Immature natural killer cell (primary cell): ENCODE measurements around the gene ALKBH2. TPM values are rescaled to one million over a fixed set of nuclear protein-coding genes. Genes with fewer than 3 reads are reported as not detected.
"Not testable (repeated sequence)": the region's sequence is repeated elsewhere in the genome, so short reads cannot be mapped to it uniquely, and the experiment has no call there.

Experiments used
- DNase-seq, 3 donors: peaks; one replicate each; pipeline ENCODE4 v3.0.0; 2022; ENCODE audit warnings: mixed read lengths in 1 of 3
- H3K27ac Mint-ChIP-seq, 6 donors: one replicate each; pipeline ENCODE4 v1.8.0; 2020; ENCODE audit warnings: mixed read lengths in 6 of 6, mild to moderate bottlenecking in 5 of 6, inconsistent platforms in 4 of 6, moderate library complexity in 3 of 6
- H3K27me3 Mint-ChIP-seq, 3 donors: one replicate each; pipeline ENCODE4 v1.8.0; 2020 to 2021; ENCODE audit warnings: low read depth in 3 of 3, mild to moderate bottlenecking in 3 of 3, mixed read lengths in 3 of 3, moderate library complexity in 3 of 3, inconsistent platforms in 1 of 3
- H3K36me3 Mint-ChIP-seq, 3 donors: one replicate each; pipeline ENCODE4 v1.8.0; 2020; ENCODE audit warnings: mixed read lengths in 3 of 3, inconsistent platforms in 2 of 3, mild to moderate bottlenecking in 2 of 3
- H3K4me1 Mint-ChIP-seq, 2 donors: one replicate each; pipeline ENCODE4 v1.8.0; 2020; ENCODE audit warnings: inconsistent platforms in 2 of 2, mild to moderate bottlenecking in 2 of 2, mixed read lengths in 2 of 2, moderate library complexity in 1 of 2
- H3K4me3 Mint-ChIP-seq, 5 donors: one replicate each; pipeline ENCODE4 v1.8.0; 2020; ENCODE audit warnings: mild to moderate bottlenecking in 5 of 5, mixed read lengths in 5 of 5, inconsistent platforms in 3 of 5, moderate library complexity in 3 of 5
- H3K9me3 Mint-ChIP-seq, 6 donors: one replicate each; pipeline ENCODE4 v1.8.0; 2020; ENCODE audit warnings: mild to moderate bottlenecking in 6 of 6, mixed read lengths in 6 of 6, inconsistent platforms in 4 of 6, moderate library complexity in 3 of 6
- polyA plus RNA-seq, 3 donors: library from polyadenylated mRNA; unstranded; fragments of 300-500 nt; fragmentation: Illumina TruSeq; gene quantifications; one replicate each; pipeline ENCODE4 v1.2.3, GENCODE V29; 2021

The ALKBH2 gene
- polyA plus RNA-seq, 3 donors from 2014 or later: 6.2 to 11.6 (median 9.2) TPM

DNA sequence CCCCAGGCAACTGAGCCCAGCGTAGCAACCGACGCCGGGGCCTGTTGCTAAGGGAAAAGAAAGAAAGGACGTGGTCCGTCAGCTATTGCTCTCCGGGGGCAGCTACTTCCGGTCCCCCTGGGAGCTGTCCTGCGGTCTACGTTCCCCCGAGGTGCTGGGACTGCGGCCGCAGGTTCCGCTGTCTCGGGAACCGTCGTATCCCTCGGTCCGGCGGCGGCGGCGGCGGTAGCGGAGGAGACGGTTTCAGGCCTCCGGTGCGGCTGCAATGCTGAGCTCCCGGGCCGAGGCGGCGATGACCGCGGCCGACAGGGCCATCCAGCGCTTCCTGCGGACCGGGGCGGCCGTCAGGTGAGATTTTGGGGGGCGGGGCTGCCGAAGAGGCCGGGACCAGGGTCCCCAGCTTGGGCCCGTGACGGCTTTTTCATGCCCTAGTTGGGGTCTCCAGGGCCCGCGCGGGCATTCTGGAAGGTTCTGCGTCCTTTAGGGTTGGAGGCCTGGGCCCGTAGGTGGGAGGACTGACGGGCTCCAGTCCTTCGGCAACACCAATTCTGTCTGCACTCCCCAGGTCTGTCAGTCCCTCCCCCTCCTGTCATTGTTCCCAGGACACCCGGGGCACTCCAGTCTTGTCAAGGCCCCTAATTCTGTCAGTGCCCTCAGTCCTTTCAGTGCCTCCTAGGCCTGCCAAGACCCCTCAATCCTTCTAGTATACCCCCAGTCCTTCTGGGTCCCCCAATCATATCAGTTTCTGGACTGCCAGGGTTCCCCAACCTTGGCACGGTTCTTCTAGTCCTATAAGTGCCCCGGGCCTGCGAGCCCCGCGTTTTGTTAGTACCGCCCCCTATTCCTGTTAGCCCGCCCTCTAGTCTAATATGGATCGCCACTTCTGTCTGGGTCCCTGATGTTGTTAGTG lies 40.6 kb downstream of the ALKBH2 start, which contains the start of gene USP30:
TSS of gene USP30 (plus strand) at position 163 of the 910 bp plus-strand sequence. CDS start at position 266, 103 bp downstream.
- Mint-ChIP-seq H3K4me3 (peak within 1 kb of the TSS; percentile 90 to 97 (median 94)), H3K27me3 (peaks cover 2 to 12% (median 7%) of the 10 kb centered on the region in 3 donors), H3K36me3 (peaks cover 3 to 7% (median 7%) of the 10 kb centered on the region in 3 donors), H3K9me3 (no peaks in the 10 kb centered on the region), H3K4me1 (peaks cover 25 to 29% of the 10 kb centered on the region in 2 donors), H3K27ac (peak within 1 kb of the TSS; percentile 94 to 100 (median 98))
- peak; percentile 79 to 84 (median 83) for DNase-seq

DNA sequence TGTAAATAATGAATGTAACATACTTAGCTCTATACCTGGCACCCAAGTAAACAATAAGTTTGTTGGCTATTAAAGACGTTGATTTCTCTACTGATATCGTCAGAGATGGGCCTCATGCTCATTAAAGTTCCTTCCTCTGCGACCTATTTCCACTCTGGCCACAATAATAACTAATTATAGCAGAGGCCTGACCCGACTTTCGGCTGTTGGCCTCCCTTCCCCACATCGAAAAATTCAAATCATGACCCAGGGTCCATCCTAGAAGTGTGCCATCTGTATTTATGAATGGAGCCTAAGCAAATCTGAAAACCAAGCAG lies 41.2 kb downstream of the ALKBH2 start:
- Mint-ChIP-seq H3K36me3 (peaks cover 0 to 4% (median 4%) of the 10 kb centered on the region in 3 donors), H3K4me1 (peaks cover 25 to 29% of the 10 kb centered on the region in 2 donors), H3K4me3 (peak overlapping the region; percentile 90 to 97 (median 94)), H3K9me3 (no peaks in the 10 kb centered on the region), H3K27ac (peak overlapping the region; percentile 94 to 100 (median 96)), H3K27me3 (peaks cover 2 to 12% (median 7%) of the 10 kb centered on the region in 3 donors)
- DNase-seq: no peak

DNA sequence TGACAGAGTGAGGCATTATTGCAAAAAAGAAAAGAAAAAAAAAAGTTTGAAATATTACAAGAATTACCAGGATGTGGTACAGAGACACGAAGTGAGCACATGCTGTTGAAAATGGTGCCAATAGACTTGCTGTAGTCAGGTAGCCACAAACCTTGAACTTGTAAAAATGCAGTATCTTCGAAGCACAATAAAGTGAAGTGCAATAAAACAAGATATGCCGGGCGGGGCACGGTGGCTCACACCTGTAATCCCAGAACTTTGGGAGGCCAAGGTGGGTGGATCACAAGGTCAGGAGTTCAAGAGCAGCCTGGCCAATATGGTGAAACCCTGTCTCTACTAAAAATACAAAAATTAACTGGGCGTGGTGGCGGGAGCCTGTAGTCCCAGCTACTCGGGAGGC lies 43.5 kb downstream of the ALKBH2 start:
- DNase-seq, H3K27ac Mint-ChIP-seq, H3K4me3 Mint-ChIP-seq, H3K36me3 Mint-ChIP-seq, H3K9me3 Mint-ChIP-seq: not testable (repeated sequence)
- peaks cover 21 to 29% of the 10 kb centered on the region in 2 donors for H3K4me1 Mint-ChIP-seq
- peaks cover 2 to 12% (median 9%) of the 10 kb centered on the region in 3 donors for H3K27me3 Mint-ChIP-seq

DNA sequence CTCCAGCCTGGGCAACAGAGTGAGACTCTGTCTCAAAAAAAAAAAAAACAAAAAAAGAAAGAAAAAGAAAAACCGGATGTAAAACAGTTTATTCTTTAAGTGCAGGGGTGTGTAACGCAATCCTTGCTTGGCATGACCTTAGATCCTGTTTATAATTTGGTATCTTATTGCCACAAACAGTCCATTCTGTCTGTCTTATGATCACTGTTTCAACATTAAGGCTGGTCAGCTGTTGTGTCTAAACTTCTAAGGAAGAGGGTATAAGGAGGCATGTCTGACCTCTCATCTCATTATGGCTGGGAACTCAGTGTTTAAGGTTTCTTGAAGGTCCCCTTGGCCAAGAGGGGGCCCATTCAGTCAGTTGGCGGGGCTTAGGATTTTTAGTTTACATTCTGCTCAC lies 44.6 kb downstream of the ALKBH2 start:
- Mint-ChIP-seq H3K27me3 (peaks cover 2 to 14% (median 14%) of the 10 kb centered on the region in 3 donors), H3K4me1 (peaks cover 16 to 18% of the 10 kb centered on the region in 2 donors)
- DNase-seq, H3K27ac Mint-ChIP-seq, H3K4me3 Mint-ChIP-seq, H3K9me3 Mint-ChIP-seq, H3K36me3 Mint-ChIP-seq: not testable (repeated sequence)

DNA sequence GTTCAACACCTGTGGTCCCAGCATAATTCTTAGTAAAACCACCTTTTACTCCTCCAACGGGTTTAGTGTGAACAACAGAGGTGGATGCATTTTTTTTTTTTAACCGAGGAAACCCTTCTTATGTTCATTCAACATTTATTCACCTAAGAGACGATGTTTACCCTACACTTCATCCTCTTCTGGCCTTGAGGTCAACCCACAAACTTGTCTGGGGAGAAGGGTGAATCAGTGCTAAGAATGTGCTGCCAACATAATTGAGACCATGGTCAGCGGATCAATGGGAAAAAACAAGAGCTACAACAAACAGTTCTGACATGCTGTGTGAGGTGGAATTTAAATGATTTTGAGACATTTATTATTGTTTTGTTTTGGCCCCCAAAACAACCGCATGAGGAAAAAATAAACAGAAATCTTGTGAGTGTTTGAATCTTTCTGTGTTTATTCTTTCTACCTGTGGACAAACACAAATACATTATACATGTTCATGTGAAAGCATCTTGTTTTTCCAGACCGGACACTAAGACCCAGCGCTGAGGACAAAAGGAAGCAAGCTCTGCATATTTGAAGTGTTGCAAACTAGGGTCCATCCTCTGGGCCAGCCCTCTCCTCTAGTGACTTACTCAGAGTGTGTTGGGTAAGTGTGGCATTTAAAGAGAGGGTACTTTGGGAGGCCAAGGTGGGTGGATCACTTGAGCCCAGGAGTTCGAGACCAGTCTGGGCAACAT lies 46.0 kb downstream of the ALKBH2 start:
- no peak overlapping the region for H3K27ac Mint-ChIP-seq
- peaks cover 6 to 7% of the 10 kb centered on the region in 2 donors for H3K4me1 Mint-ChIP-seq
- peaks cover under 1 to 8% (median 6%) of the 10 kb centered on the region in 3 donors for H3K27me3 Mint-ChIP-seq
- DNase-seq: no peak
- no peaks in the 10 kb centered on the region for H3K36me3 Mint-ChIP-seq
- H3K9me3 Mint-ChIP-seq: no peaks in the 10 kb centered on the region
- no peak overlapping the region for H3K4me3 Mint-ChIP-seq

DNA sequence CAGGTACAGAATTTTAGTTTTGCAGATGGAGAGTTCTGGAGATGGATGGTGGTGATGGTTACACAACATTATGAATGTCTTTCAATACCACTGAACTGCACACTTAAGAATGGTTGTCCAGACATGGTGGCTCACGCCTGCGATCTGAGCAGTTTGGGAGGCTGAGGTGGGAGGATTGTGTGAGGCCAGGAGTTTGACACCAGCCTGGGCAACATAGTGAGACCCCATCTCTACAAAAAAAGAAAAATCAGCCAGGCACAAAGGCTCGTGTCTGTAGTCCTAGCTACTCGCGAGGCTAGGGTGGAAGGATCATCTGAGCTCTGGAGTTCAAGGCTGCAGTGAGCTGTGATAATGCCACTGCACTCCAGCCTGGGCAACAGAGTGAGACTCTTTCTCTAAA lies 49.0 kb downstream of the ALKBH2 start:
- H3K4me1 Mint-ChIP-seq: no peaks in the 10 kb centered on the region
- no peak overlapping the region for H3K4me3 Mint-ChIP-seq
- peaks cover 0 to 6% (median 2%) of the 10 kb centered on the region in 6 donors for H3K9me3 Mint-ChIP-seq
- peaks cover 0 to 3% (median 0%) of the 10 kb centered on the region in 3 donors for H3K36me3 Mint-ChIP-seq
- peaks cover 3 to 7% (median 6%) of the 10 kb centered on the region in 3 donors for H3K27me3 Mint-ChIP-seq
- no peak overlapping the region for H3K27ac Mint-ChIP-seq
- DNase-seq: no peak

Other genes starting within 250 kb of the ALKBH2 start
- 10 to 100 TPM in 2 of 3 donors, under 1 TPM in 1; 0.66 to 34.9 (median 11.9) TPM for gene SSH1, start 235.9 kb downstream of the ALKBH2 start, polyA plus RNA-seq
- gene DAO, start 213.4 kb downstream of the ALKBH2 start, polyA plus RNA-seq: not detected
- gene SVOP, start 72.4 kb downstream of the ALKBH2 start, polyA plus RNA-seq: not detected
- gene USP30, start 40.9 kb downstream of the ALKBH2 start, polyA plus RNA-seq: 10 to 100 TPM; 10.2 to 17.5 (median 12.8) TPM
- 10 to 100 TPM; 30.2 to 42.3 (median 36.2) TPM for gene UNG, start 4.1 kb upstream of the ALKBH2 start, polyA plus RNA-seq
- 1 to 10 TPM in 2 of 3 donors, not detected in 1; 1.2 to 2.1 TPM for gene ACACB, start 23.1 kb upstream of the ALKBH2 start, polyA plus RNA-seq
- gene FOXN4, start 215.8 kb upstream of the ALKBH2 start, polyA plus RNA-seq: not detected